ENCODE results near the gene ACTR5.

Gene ACTR5

GRCh38 chr20:38728911-38729642 lies 19.2 kb upstream of the ACTR5 start:
- no peak for DNase-seq (ENCODE audit: low read depth)

- DNase-seq (ENCODE audit: low read depth): no peak
Observed at GRCh38 chr20:38729767-38730166, 18.5 kb upstream of the ACTR5 start.

- no peak for DNase-seq (ENCODE audit: low read depth)
Observed at GRCh38 chr20:38730167-38730988, 17.9 kb upstream of the ACTR5 start.

GRCh38 chr20:38730989-38731737 lies 17.1 kb upstream of the ACTR5 start:
- peak; percentile 45 for DNase-seq (ENCODE audit: low read depth)

- no peak for DNase-seq (ENCODE audit: low read depth)
Observed at GRCh38 chr20:38731738-38732113, 16.5 kb upstream of the ACTR5 start.

GRCh38 chr20:38732981-38733380 lies 15.3 kb upstream of the ACTR5 start:
- no peak for DNase-seq (ENCODE audit: low read depth)

- no peak for DNase-seq (ENCODE audit: low read depth)
Observed at GRCh38 chr20:38735172-38735571, 13.1 kb upstream of the ACTR5 start.

GRCh38 chr20:38737887-38738286 lies 10.4 kb upstream of the ACTR5 start:
- DNase-seq (ENCODE audit: low read depth): no peak

- DNase-seq (ENCODE audit: low read depth): no peak
Observed at GRCh38 chr20:38745757-38746156, 2.5 kb upstream of the ACTR5 start.

GRCh38 chr20:38747495-38748096 lies 664 bp upstream of the ACTR5 start:
- DNase-seq (ENCODE audit: low read depth): no peak

GRCh38 chr20:38748861-38749149 lies 545 bp downstream of the ACTR5 start:
- no peak for DNase-seq (ENCODE audit: low read depth)

GRCh38 chr20:38751360-38751976 lies 3.2 kb downstream of the ACTR5 start:
- DNase-seq (ENCODE audit: low read depth): peak; percentile 47

GRCh38 chr20:38752029-38752428 lies 3.8 kb downstream of the ACTR5 start:
- DNase-seq (ENCODE audit: low read depth): no peak

- no peak for DNase-seq (ENCODE audit: low read depth)
Observed at GRCh38 chr20:38754924-38755323, 6.7 kb downstream of the ACTR5 start.

GRCh38 chr20:38755324-38755910 lies 7.2 kb downstream of the ACTR5 start:
- no peak for DNase-seq (ENCODE audit: low read depth)

- DNase-seq (ENCODE audit: low read depth): no peak
Observed at GRCh38 chr20:38757145-38757775, 9.0 kb downstream of the ACTR5 start.

GRCh38 chr20:38759106-38759505 lies 10.8 kb downstream of the ACTR5 start:
- DNase-seq (ENCODE audit: low read depth): no peak

GRCh38 chr20:38760978-38761377 lies 12.7 kb downstream of the ACTR5 start:
- no peak for DNase-seq (ENCODE audit: low read depth)

- DNase-seq (ENCODE audit: low read depth): no peak
Observed at GRCh38 chr20:38762174-38762573, 13.9 kb downstream of the ACTR5 start.

GRCh38 chr20:38763616-38764015 lies 15.4 kb downstream of the ACTR5 start:
- DNase-seq (ENCODE audit: low read depth): no peak
